MCF 10A (cell line): Measurements from ENCODE around the gene MYLK. TPM values are rescaled to one million over a fixed set of nuclear protein-coding genes. Genes with fewer than 3 reads are reported as not detected.

Experiments used
- BruUV-seq: library from RNA; stranded (reverse); fragments of 400-500 nt; replicated peaks from 2 replicates; lab custom pipeline; 2021; lab: Mats Ljungman, UMichigan
- CTCF ChIA-PET: fragments of 300-600 bp; sonication (Branson Sonifier 250); formaldehyde crosslinking; extraction: SDS; loops from one replicate; lab custom pipeline; 2021; ENCODE audit warnings: antibody characterized with exemption, inconsistent platforms; lab: Yijun Ruan, JAX
- POLR2A ChIA-PET: fragments of 300-600, 350-650 bp; sonication (Branson Sonifier 250); formaldehyde crosslinking; extraction: SDS; loops from one replicate; lab custom pipeline; 2020; ENCODE audit warnings: antibody characterized with exemption, inconsistent platforms; lab: Yijun Ruan, JAX
- DNase-seq: peaks from one replicate; pipeline ENCODE4 v3.0.0-alpha.2; 2018; ENCODE audit not compliant: unreplicated experiment
- H3K27ac Mint-ChIP-seq: one replicate; pipeline ENCODE4 v1.8.0; 2022; ENCODE audit warnings: mild to moderate bottlenecking, low read depth, mixed read lengths; ENCODE audit not compliant: unreplicated experiment
- H3K27me3 Mint-ChIP-seq: one replicate; pipeline ENCODE4 v1.8.0; 2022; ENCODE audit warnings: mixed read lengths; ENCODE audit not compliant: insufficient read depth, unreplicated experiment
- H3K36me3 Mint-ChIP-seq: one replicate; pipeline ENCODE4 v1.8.0; 2022; ENCODE audit warnings: mild to moderate bottlenecking, moderate library complexity, mixed read lengths; ENCODE audit not compliant: insufficient read depth, unreplicated experiment
- H3K4me1 Mint-ChIP-seq: one replicate; pipeline ENCODE4 v1.8.0; 2022; ENCODE audit warnings: mixed read lengths; ENCODE audit not compliant: insufficient read depth, unreplicated experiment
- H3K4me3 Mint-ChIP-seq: one replicate; pipeline ENCODE4 v1.8.0; 2022; ENCODE audit warnings: mild to moderate bottlenecking, moderate library complexity, mixed read lengths; ENCODE audit not compliant: unreplicated experiment
- H3K9me3 Mint-ChIP-seq: one replicate; pipeline ENCODE4 v1.8.0; 2022; ENCODE audit warnings: mixed read lengths; ENCODE audit not compliant: unreplicated experiment
- intact Hi-C: fragments of 100-400 bp; cut with micrococcal nuclease; formaldehyde crosslinking; loops from 2 replicates; pipeline ENCODE4 v1.14.1; 2022
- total RNA-seq: library from RNA; stranded (reverse); gene quantifications from 2 replicates; pipeline ENCODE4 v1.2.3, GENCODE V29; 2022
- TF ChIP-seq, protein P1 (sequence below): fragments of 200-600 bp; IDR thresholded peaks from one replicate; pipeline ENCODE4 v1.8.0; 2022; ENCODE audit warnings: antibody characterized with exemption, mild to moderate bottlenecking; ENCODE audit not compliant: unreplicated experiment

The MYLK gene
- total RNA-seq, 1 experiment from 2014 or later = 2.3 TPM

DNA sequence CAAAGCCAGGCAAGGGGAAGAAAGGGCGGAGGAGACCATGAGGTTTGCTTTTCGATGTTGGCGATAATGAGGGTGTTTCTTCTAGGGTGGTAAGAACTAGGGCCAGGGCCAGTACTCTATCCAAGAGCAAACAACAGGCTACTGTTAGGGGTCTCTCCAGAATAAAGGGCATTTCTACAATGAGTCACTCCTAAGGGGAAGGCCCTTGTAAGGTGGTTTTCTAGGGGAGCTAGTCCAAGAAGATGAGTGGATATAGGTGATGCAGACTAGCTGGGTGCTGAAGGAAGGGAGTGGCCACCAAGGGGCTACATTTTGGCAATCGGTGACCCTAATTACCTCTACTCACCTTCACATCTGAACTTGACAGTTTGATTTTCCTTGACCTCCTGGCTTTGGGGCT is 150.8 kb downstream of the MYLK start:
- no peak for DNase-seq
- BruUV-seq = no TSS peak
- Mint-ChIP-seq H3K27me3 (no peaks in the 10 kb centered on the region), H3K4me3 (no peak overlapping the region), H3K4me1 (peaks cover 39% of the 10 kb centered on the region), H3K36me3 (no peaks in the 10 kb centered on the region), H3K9me3 (no peaks in the 10 kb centered on the region), H3K27ac (peak overlapping the region; percentile 31)
- TF ChIP-seq, protein P1, sequence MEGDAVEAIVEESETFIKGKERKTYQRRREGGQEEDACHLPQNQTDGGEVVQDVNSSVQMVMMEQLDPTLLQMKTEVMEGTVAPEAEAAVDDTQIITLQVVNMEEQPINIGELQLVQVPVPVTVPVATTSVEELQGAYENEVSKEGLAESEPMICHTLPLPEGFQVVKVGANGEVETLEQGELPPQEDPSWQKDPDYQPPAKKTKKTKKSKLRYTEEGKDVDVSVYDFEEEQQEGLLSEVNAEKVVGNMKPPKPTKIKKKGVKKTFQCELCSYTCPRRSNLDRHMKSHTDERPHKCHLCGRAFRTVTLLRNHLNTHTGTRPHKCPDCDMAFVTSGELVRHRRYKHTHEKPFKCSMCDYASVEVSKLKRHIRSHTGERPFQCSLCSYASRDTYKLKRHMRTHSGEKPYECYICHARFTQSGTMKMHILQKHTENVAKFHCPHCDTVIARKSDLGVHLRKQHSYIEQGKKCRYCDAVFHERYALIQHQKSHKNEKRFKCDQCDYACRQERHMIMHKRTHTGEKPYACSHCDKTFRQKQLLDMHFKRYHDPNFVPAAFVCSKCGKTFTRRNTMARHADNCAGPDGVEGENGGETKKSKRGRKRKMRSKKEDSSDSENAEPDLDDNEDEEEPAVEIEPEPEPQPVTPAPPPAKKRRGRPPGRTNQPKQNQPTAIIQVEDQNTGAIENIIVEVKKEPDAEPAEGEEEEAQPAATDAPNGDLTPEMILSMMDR = no peak
- CTCF ChIA-PET = interaction anchor here (0.5 to 3.0 kb wide), 5 partner anchors 10 to 362 kb away, joined by 4 to 22 read pairs (median 8); no protein-coding TSS in a partner anchor
- intact Hi-C loops = no loop called here
- POLR2A ChIA-PET = interaction anchor here (0.5 to 1.5 kb wide), 4 partner anchors 10 to 1066 kb away, joined by 3 read pairs; no protein-coding TSS in a partner anchor

DNA sequence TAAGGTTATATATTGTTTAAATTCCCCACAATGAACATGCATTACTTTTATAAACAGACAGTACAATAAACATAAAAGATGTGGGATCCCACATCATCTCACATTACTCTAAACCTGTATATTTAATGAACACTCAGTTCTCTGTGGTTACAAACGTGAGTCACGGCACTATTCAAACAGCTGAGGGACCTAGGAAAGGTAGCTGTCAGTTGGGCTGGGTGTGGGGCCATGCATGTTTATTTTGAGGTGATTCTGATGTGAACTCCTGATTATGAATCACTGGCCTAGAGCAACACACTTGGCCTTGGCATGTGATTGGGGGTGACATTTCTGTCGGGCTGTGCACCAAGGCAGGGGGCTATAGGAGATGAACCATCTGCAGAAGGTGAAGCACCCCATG is 151.7 kb downstream of the MYLK start:
- BruUV-seq = no TSS peak
- no peaks in the 10 kb centered on the region for H3K9me3 Mint-ChIP-seq
- TF ChIP-seq, protein P1 = no peak
- ChIA-PET CTCF (interaction anchor here (1.3 to 3.0 kb wide), 4 partner anchors 9 to 81 kb away, joined by 4 to 22 read pairs (median 8); no protein-coding TSS in a partner anchor), POLR2A (interaction anchor here (0.6 to 1.5 kb wide), 5 partner anchors 10 to 1067 kb away, joined by 3 to 4 read pairs (median 3); no protein-coding TSS in a partner anchor)
- no peak overlapping the region for H3K4me3 Mint-ChIP-seq
- H3K27me3 Mint-ChIP-seq = no peaks in the 10 kb centered on the region
- H3K4me1 Mint-ChIP-seq = peaks cover 44% of the 10 kb centered on the region
- no peaks in the 10 kb centered on the region for H3K36me3 Mint-ChIP-seq
- H3K27ac Mint-ChIP-seq = peak overlapping the region; percentile 31
- DNase-seq = peak; percentile 92
- intact Hi-C loops = no loop called here

GRCh38 chr3:123730829-123731228 is 153.3 kb downstream of the MYLK start:
- intact Hi-C loops = no loop called here
- no peak for DNase-seq
- ChIA-PET POLR2A (interaction anchor here (0.6 kb wide), 1 partner anchor 143 kb away, joined by 3 read pairs; no protein-coding TSS in a partner anchor), CTCF (interaction anchor here (0.6 to 5.2 kb wide), 2 partner anchors 78 to 610 kb away, joined by 4 to 33 read pairs; no protein-coding TSS in a partner anchor)
- Mint-ChIP-seq H3K36me3 (no peaks in the 10 kb centered on the region), H3K9me3 (no peaks in the 10 kb centered on the region), H3K4me1 (peaks cover 46% of the 10 kb centered on the region), H3K27me3 (no peaks in the 10 kb centered on the region), H3K27ac (no peak overlapping the region), H3K4me3 (no peak overlapping the region)
- no TSS peak for BruUV-seq
- TF ChIP-seq, protein P1 = no peak

- no peak overlapping the region for H3K4me3 Mint-ChIP-seq
- TF ChIP-seq, protein P1 = no peak
- no peak for DNase-seq
- intact Hi-C loops = loop anchor here (10.0 kb wide), 1 partner anchor 346 kb away; no protein-coding TSS in a partner anchor
- no peaks in the 10 kb centered on the region for H3K9me3 Mint-ChIP-seq
- POLR2A ChIA-PET = no interaction called here
- peaks cover 34% of the 10 kb centered on the region for H3K4me1 Mint-ChIP-seq
- no peaks in the 10 kb centered on the region for H3K27me3 Mint-ChIP-seq
- no TSS peak for BruUV-seq
- CTCF ChIA-PET = interaction anchor here (0.6 to 5.2 kb wide), 6 partner anchors 11 to 252 kb away, joined by 3 to 33 read pairs (median 4); no protein-coding TSS in a partner anchor
- H3K27ac Mint-ChIP-seq = no peak overlapping the region
- no peaks in the 10 kb centered on the region for H3K36me3 Mint-ChIP-seq
These were observed 155.1 kb downstream of the MYLK start for GRCh38 chr3:123728991-123729390.
